IPS-20b (cell line): ENCODE data around the gene CIC.

Experiments used
- H3K27ac ChIP-seq: one replicate; pipeline ENCODE4 v1.5.1; 2013; ENCODE audit warnings: low read length
- H3K27me3 ChIP-seq: 2 replicates; pipeline ENCODE4 v1.6.1; 2013; ENCODE audit warnings: mild to moderate bottlenecking, low read length, inconsistent platforms; ENCODE audit not compliant: insufficient read depth
- H3K36me3 ChIP-seq: 2 replicates; pipeline ENCODE4 v1.6.1; 2013; ENCODE audit warnings: low read depth, mild to moderate bottlenecking, inconsistent platforms, low read length, moderate library complexity; ENCODE audit not compliant: insufficient read depth
- H3K4me1 ChIP-seq: 2 replicates; pipeline ENCODE4 v1.6.1; 2013; ENCODE audit warnings: mild to moderate bottlenecking, control low read depth, inconsistent platforms, low read length, moderate library complexity; ENCODE audit not compliant: insufficient read depth
- H3K4me3 ChIP-seq: 2 replicates; pipeline ENCODE4 v1.5.1; 2013; ENCODE audit warnings: mild to moderate bottlenecking, low read length, inconsistent platforms
- H3K9ac ChIP-seq: 2 replicates; pipeline ENCODE4 v1.6.1; 2013; ENCODE audit warnings: low read depth, mild to moderate bottlenecking, inconsistent platforms, low read length, moderate library complexity
- H3K9me3 ChIP-seq: 2 replicates; pipeline ENCODE4 v1.6.1; 2013; ENCODE audit warnings: mild to moderate bottlenecking, low read depth, low read length, inconsistent platforms; ENCODE audit not compliant: insufficient read depth

Gene CIC

GRCh38 chr19:42274065-42274682, 5.1 kb downstream of the CIC start:
- no peaks in the 10 kb centered on the region for H3K27me3 ChIP-seq
- H3K27ac ChIP-seq: no peak overlapping the region
- peaks cover 7% of the 10 kb centered on the region for H3K4me1 ChIP-seq
- H3K4me3 ChIP-seq: no peak overlapping the region
- peaks cover 8% of the 10 kb centered on the region; the same call in 1 of the 2 replicates for H3K36me3 ChIP-seq
- no peak overlapping the region for H3K9ac ChIP-seq
- H3K9me3 ChIP-seq: no peaks in the 10 kb centered on the region

GRCh38 chr19:42275103-42275502, 6.1 kb downstream of the CIC start:
- no peak overlapping the region for H3K4me3 ChIP-seq
- H3K9me3 ChIP-seq: no peaks in the 10 kb centered on the region
- peaks cover 8% of the 10 kb centered on the region; the same call in 1 of the 2 replicates for H3K36me3 ChIP-seq
- peaks cover 3% of the 10 kb centered on the region for H3K4me1 ChIP-seq
- no peak overlapping the region for H3K9ac ChIP-seq
- no peak overlapping the region for H3K27ac ChIP-seq
- no peaks in the 10 kb centered on the region for H3K27me3 ChIP-seq

GRCh38 chr19:42275517-42275916, 6.5 kb downstream of the CIC start:
- H3K27ac ChIP-seq: no peak overlapping the region
- peaks cover 8% of the 10 kb centered on the region; the same call in 1 of the 2 replicates for H3K36me3 ChIP-seq
- H3K27me3 ChIP-seq: no peaks in the 10 kb centered on the region
- no peaks in the 10 kb centered on the region for H3K9me3 ChIP-seq
- H3K9ac ChIP-seq: no peak overlapping the region
- no peaks in the 10 kb centered on the region; the same call in none of the 2 replicates for H3K4me1 ChIP-seq
- H3K4me3 ChIP-seq: no peak overlapping the region

- Histone ChIP-seq H3K36me3 (peaks cover 8% of the 10 kb centered on the region; the same call in 1 of the 2 replicates), H3K27ac (no peak overlapping the region), H3K4me1 (no peaks in the 10 kb centered on the region; the same call in none of the 2 replicates), H3K4me3 (no peak overlapping the region), H3K9ac (no peak overlapping the region), H3K27me3 (no peaks in the 10 kb centered on the region), H3K9me3 (no peaks in the 10 kb centered on the region)
Observed at GRCh38 chr19:42276284-42276683, 7.2 kb downstream of the CIC start.

GRCh38 chr19:42276821-42277220, 7.8 kb downstream of the CIC start:
- Histone ChIP-seq H3K27me3 (no peaks in the 10 kb centered on the region), H3K4me3 (no peak overlapping the region), H3K36me3 (peaks cover 8% of the 10 kb centered on the region; the same call in 1 of the 2 replicates), H3K9me3 (no peaks in the 10 kb centered on the region), H3K4me1 (peaks cover 2% of the 10 kb centered on the region), H3K9ac (no peak overlapping the region), H3K27ac (no peak overlapping the region)

- H3K9ac ChIP-seq: no peak overlapping the region
- no peaks in the 10 kb centered on the region for H3K9me3 ChIP-seq
- no peak overlapping the region for H3K27ac ChIP-seq
- peaks cover 11% of the 10 kb centered on the region for H3K4me1 ChIP-seq
- H3K4me3 ChIP-seq: no peak overlapping the region
- H3K36me3 ChIP-seq: peaks cover 8% of the 10 kb centered on the region; the same call in 1 of the 2 replicates
- no peaks in the 10 kb centered on the region for H3K27me3 ChIP-seq
Observed at GRCh38 chr19:42277821-42278451, 8.9 kb downstream of the CIC start.

GRCh38 chr19:42278452-42279154, 9.6 kb downstream of the CIC start:
- Histone ChIP-seq H3K9me3 (no peaks in the 10 kb centered on the region), H3K4me1 (peaks cover 16% of the 10 kb centered on the region), H3K27ac (no peak overlapping the region), H3K9ac (no peak overlapping the region), H3K36me3 (peaks cover 8% of the 10 kb centered on the region; the same call in 1 of the 2 replicates), H3K4me3 (no peak overlapping the region), H3K27me3 (no peaks in the 10 kb centered on the region)

GRCh38 chr19:42279155-42279901, 10.3 kb downstream of the CIC start:
- H3K9me3 ChIP-seq: no peaks in the 10 kb centered on the region
- H3K4me1 ChIP-seq: peaks cover 16% of the 10 kb centered on the region
- peak overlapping the region; percentile 85 for H3K4me3 ChIP-seq
- peak overlapping the region; percentile 79; the same call in 1 of the 2 replicates for H3K9ac ChIP-seq
- no peak overlapping the region for H3K27ac ChIP-seq
- peaks cover 7% of the 10 kb centered on the region; the same call in 1 of the 2 replicates for H3K36me3 ChIP-seq
- no peaks in the 10 kb centered on the region for H3K27me3 ChIP-seq

GRCh38 chr19:42279902-42280814, 11.1 kb downstream of the CIC start:
- H3K4me3 ChIP-seq: peak overlapping the region; percentile 85
- H3K36me3 ChIP-seq: no peaks in the 10 kb centered on the region
- H3K27ac ChIP-seq: no peak overlapping the region
- peak overlapping the region; percentile 79; the same call in 1 of the 2 replicates for H3K9ac ChIP-seq
- H3K9me3 ChIP-seq: no peaks in the 10 kb centered on the region
- peaks cover 17% of the 10 kb centered on the region for H3K4me1 ChIP-seq
- H3K27me3 ChIP-seq: no peaks in the 10 kb centered on the region

- no peaks in the 10 kb centered on the region for H3K36me3 ChIP-seq
- H3K27me3 ChIP-seq: no peaks in the 10 kb centered on the region
- peaks cover 22% of the 10 kb centered on the region for H3K4me1 ChIP-seq
- H3K4me3 ChIP-seq: peak overlapping the region; percentile 85; the same call in 1 of the 2 replicates
- H3K9me3 ChIP-seq: no peaks in the 10 kb centered on the region
- no peak overlapping the region; the same call in 1 of the 2 replicates for H3K9ac ChIP-seq
- H3K27ac ChIP-seq: no peak overlapping the region
Observed at GRCh38 chr19:42280815-42281145, 11.7 kb downstream of the CIC start.
